Measurements from ENCODE around the gene NBEA.

The NBEA gene

DNA sequence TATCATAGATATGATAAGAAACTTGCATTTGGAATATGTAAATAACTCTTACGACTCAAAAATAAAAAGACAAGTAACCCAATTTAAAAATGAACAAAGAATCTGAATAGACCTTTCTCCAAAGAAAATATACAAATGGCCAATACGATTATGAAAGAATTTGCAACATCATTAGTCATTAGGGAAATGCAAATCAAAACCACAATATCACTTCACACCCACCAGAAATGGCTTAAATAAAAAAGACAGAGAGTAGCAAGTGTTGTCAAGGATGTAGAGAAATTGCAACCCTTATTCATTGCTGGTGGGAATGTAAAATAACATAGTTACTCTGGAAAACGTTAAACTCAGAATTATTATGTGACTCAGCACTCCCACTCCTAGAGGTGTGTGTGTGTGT, 761.0 kb downstream of the NBEA start:
- DNase-seq (ENCODE audit: low read depth in 2 of 2), result peak in 1 of 2 donors; percentile 35
- TF ChIP-seq, protein P1, sequence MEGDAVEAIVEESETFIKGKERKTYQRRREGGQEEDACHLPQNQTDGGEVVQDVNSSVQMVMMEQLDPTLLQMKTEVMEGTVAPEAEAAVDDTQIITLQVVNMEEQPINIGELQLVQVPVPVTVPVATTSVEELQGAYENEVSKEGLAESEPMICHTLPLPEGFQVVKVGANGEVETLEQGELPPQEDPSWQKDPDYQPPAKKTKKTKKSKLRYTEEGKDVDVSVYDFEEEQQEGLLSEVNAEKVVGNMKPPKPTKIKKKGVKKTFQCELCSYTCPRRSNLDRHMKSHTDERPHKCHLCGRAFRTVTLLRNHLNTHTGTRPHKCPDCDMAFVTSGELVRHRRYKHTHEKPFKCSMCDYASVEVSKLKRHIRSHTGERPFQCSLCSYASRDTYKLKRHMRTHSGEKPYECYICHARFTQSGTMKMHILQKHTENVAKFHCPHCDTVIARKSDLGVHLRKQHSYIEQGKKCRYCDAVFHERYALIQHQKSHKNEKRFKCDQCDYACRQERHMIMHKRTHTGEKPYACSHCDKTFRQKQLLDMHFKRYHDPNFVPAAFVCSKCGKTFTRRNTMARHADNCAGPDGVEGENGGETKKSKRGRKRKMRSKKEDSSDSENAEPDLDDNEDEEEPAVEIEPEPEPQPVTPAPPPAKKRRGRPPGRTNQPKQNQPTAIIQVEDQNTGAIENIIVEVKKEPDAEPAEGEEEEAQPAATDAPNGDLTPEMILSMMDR (IDR thresholded peaks at IDR 0.05; ENCODE audit: low read depth, low read length), result no peak

DNA sequence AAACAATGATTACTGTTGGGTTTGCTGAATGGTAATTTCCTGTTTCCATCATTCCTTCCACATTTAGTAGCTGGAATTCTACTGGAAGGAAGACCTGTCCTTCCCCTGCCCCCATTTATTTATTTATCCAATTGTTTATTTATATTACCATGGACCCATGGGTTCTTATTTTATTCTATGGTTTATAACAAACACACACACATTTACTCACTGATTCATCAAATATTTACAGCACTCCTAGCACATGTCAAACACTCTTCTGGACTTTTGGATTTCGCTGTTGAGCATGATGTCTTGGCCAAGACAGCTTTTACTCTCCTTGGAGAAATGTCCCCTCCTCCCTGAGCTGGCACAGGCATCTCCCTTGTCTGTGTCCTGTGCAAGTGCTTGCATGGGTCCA, 762.3 kb downstream of the NBEA start:
- H3K4me3 ChIP-seq (replicated peaks in 1 of 2; ENCODE audit: low read depth in 2 of 2, low read length in 2 of 2), result no peak overlapping the region
- DNase-seq (ENCODE audit: low read depth in 2 of 2), result no peak
- TF ChIP-seq, protein P1 (IDR thresholded peaks at IDR 0.05; ENCODE audit: low read depth, low read length), result no peak

More for the DNA sequence above, 761.0 kb downstream of the NBEA start:
- H3K4me3 ChIP-seq (replicated peaks in 1 of 2; ENCODE audit: low read depth in 2 of 2, low read length in 2 of 2), result no peak overlapping the region

DNA sequence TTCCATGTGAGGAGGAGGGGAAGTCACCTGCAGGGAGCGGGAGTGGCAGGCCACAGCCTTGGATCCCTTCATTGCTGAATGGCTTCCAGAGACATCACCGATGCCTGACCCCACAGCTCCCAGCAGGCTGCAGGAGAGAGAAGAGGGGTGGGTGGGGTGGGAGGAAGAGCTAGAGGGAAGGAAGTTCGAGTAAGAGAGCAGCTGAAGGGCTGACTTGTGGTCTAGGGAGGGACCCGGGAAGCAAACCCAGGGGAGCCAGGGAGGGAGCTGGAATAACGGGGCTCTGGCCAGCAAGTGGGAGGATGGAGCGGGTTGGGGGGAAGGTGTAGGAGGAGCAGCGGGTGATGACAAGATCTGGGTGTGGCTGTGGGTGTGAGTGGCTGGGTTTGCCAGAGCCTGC, 764.2 kb downstream of the NBEA start:
- no peak for DNase-seq (ENCODE audit: low read depth in 2 of 2)
- H3K4me3 ChIP-seq (replicated peaks in 1 of 2; ENCODE audit: low read depth in 2 of 2, low read length in 2 of 2), result no peak overlapping the region
- TF ChIP-seq, protein P1 (IDR thresholded peaks at IDR 0.05; ENCODE audit: low read depth, low read length), result no peak

DNA sequence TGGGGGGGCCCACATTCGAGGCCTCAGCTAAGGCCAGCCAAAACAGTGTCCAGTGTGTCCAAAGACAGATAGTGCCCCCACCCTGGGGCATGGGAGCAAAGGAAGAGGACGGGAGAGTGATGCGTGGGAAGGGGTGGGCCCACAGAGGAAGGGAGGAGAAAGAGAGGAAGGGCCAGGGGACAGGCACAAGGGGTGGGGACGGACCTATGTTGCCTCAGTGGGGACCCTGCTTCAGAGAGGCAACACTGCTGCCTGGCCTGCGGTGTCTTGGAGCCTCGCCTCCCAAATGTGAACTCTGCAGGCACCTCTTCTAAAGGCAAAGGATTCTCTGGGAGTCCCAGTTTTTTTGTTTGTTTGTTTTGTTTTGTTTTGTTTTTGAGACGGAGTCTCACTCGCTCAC, 764.7 kb downstream of the NBEA start:
- TF ChIP-seq, protein P1 (IDR thresholded peaks at IDR 0.05; ENCODE audit: low read depth, low read length), result no peak
- no peak for DNase-seq (ENCODE audit: low read depth in 2 of 2)
- H3K4me3 ChIP-seq (replicated peaks in 1 of 2; ENCODE audit: low read depth in 2 of 2, low read length in 2 of 2), result no peak overlapping the region

DNA sequence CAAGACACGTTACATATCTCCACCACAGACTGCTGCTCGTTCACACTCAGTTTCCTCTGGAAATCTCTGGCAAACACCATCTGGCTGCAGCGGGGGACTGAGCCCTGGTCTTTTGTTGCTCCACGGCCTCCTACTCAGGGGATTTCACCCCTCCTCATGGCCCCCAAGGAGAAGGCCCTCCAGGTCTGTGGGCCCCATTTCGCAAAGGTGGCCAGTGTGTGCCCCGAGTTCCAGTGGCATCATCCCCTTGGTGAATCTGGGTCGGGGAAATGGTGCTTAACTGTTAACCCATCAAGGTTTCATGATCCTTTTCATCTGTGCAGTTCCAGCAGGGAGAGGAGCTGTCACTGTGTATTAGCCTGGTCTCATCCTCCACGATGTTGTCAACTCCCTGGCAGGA, 769.8 kb downstream of the NBEA start:
- no peak for DNase-seq (ENCODE audit: low read depth in 2 of 2)
- no peak overlapping the region for H3K4me3 ChIP-seq (replicated peaks in 1 of 2; ENCODE audit: low read depth in 2 of 2, low read length in 2 of 2)
- TF ChIP-seq, protein P1 (IDR thresholded peaks at IDR 0.05; ENCODE audit: low read depth, low read length), result no peak

DNA sequence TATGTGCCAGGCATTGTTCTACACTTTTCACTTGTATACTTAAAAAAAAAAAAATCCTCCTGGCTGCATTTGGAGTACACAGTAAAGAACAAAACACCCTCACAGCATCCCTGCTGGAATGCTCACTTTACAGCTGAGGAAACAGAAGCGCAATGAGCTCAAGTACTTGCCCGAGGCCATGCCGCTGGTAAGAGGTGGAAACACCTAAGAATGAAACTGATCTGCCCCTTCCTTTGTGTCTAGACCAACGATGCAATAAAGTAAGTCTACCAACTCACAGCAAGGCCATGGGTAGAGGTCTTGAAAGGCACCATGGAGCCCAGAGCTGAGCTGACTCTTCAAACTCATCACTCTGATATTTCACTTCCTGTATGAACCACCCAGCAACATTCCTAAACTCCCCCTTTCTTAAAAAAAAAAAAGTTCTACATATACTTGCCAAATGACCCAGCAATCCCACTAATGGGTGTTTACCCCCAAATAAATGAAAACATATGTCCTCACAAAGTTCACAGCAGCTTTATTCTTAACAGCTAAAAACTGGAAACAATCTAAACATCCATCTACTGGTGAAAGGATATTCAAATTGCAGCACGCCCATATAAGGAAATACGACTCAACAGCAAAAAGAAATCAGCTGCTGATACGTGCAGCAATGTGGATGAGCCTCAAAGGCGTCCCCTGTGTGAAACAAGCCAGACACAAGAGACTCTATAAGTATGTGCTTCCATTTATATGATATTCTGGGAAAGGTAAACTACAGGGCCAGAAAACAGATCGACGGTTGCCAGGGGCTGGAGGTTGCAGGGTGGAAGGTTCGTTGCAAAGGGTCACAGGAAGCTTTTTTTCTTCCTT, 771.1 kb downstream of the NBEA start:
- no peak overlapping the region for H3K4me3 ChIP-seq (replicated peaks in 1 of 2; ENCODE audit: low read depth in 2 of 2, low read length in 2 of 2)
- TF ChIP-seq, protein P1 (IDR thresholded peaks at IDR 0.05; ENCODE audit: low read depth, low read length), result no peak
- DNase-seq (ENCODE audit: low read depth in 2 of 2), result peak in 1 of 2 donors; percentile 42

Measured in cardiac fibroblast (primary cell).